Mucosa of rectum (tissue), 2 donors: ENCODE measurements around the gene MDM1.

Source experiments
- H3K27ac ChIP-seq, 2 donors: one replicate each; pipeline ENCODE4 v1.7.0; 2013; ENCODE audit warnings: inconsistent platforms in 2 of 2, low read depth in 2 of 2, low read length in 2 of 2
- H3K27me3 ChIP-seq, 2 donors: one replicate each; pipeline ENCODE4 v1.7.0; 2013; ENCODE audit warnings: low read length in 2 of 2; ENCODE audit not compliant: control insufficient read depth in 2 of 2, insufficient read depth in 2 of 2
- H3K36me3 ChIP-seq, 2 donors: one replicate each; pipeline ENCODE4 v1.7.0; 2013; ENCODE audit warnings: low read length in 2 of 2; ENCODE audit not compliant: control insufficient read depth in 2 of 2, insufficient read depth in 2 of 2
- H3K4me1 ChIP-seq, 2 donors: one replicate each; pipeline ENCODE4 v1.7.0; 2013; ENCODE audit warnings: low read length in 2 of 2, mild to moderate bottlenecking in 1 of 2; ENCODE audit not compliant: control insufficient read depth in 2 of 2, insufficient read depth in 2 of 2
- H3K4me3 ChIP-seq, 2 donors: one replicate each; pipeline ENCODE4 v1.7.0; 2013; ENCODE audit warnings: low read length in 2 of 2
- H3K9ac ChIP-seq, 2 donors: one replicate each; pipeline ENCODE4 v1.7.0; 2013; ENCODE audit warnings: low read length in 2 of 2, low read depth in 1 of 2, mild to moderate bottlenecking in 1 of 2
- H3K9me3 ChIP-seq, 2 donors: one replicate each; pipeline ENCODE4 v1.7.0; 2013; ENCODE audit warnings: low read length in 2 of 2; ENCODE audit not compliant: control insufficient read depth in 2 of 2
- donor health status: healthy.
- donor health status: Normal muscosa, but diverticular disease.

The MDM1 gene

DNA sequence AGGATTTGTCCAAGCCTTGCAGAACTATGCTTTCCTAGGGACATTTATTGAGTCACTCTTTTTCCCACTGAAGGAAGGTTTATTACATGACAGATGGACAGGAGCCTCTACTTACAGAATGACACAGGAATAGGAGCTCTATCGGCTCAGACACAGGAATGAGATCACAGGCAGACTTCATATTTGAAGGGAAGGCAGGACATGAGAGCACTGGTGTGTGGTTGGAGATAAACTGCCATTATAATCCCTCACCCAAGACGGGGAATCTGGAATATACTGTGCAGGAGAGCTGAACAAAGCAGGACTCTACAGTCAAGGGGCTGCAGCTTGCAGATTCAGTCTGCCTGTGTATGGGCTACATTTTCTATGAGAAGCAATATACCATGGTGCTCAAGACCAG lies 51.9 kb downstream of the MDM1 start:
- H3K36me3 ChIP-seq = no peaks in the 10 kb centered on the region
- H3K9me3 ChIP-seq = no peaks in the 10 kb centered on the region
- no peak overlapping the region for H3K4me3 ChIP-seq
- no peak overlapping the region for H3K27ac ChIP-seq
- no peaks in the 10 kb centered on the region for H3K4me1 ChIP-seq
- no peaks in the 10 kb centered on the region for H3K27me3 ChIP-seq
- no peak overlapping the region for H3K9ac ChIP-seq

DNA sequence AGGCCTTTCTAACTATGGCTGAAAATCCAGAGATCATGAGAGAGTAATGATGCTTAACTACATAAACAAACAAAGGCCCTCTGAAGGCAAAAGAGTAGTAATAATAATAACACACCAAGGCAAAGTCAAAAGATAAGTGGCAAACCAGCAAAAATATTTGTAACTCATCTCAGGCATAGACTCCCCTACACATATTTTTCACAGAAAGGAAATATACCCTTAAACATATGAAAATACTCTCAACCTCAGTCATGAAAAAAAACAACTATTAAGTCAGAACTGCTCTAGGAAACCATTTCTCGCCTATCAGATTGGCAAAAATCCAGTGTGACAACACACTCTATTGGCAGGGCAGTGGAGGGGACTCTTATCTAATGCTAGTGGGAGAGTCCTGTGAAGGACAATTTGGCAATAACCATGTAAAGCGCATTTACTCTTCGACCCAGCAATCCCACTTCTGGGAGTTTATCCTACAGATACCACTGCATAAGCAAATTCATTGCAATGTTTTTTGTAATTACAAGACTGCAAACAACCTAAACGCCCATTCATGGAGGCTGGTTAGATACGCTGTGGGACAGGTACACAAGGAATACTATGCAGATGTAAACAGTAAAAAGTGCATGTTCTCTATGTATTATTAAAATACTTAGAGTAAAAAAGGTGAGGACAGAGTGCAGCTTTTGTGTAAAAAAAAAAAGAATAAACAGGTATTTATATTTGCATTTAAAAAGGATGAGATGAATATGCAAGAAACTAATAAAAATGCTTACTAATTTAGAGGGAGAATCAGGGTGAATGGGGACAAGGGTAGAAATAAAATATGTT lies 52.7 kb downstream of the MDM1 start:
- Histone ChIP-seq H3K36me3 (no peaks in the 10 kb centered on the region), H3K27ac (no peak overlapping the region), H3K9ac (no peak overlapping the region), H3K4me1 (no peaks in the 10 kb centered on the region), H3K27me3 (no peaks in the 10 kb centered on the region), H3K4me3 (no peak overlapping the region), H3K9me3 (no peaks in the 10 kb centered on the region)

DNA sequence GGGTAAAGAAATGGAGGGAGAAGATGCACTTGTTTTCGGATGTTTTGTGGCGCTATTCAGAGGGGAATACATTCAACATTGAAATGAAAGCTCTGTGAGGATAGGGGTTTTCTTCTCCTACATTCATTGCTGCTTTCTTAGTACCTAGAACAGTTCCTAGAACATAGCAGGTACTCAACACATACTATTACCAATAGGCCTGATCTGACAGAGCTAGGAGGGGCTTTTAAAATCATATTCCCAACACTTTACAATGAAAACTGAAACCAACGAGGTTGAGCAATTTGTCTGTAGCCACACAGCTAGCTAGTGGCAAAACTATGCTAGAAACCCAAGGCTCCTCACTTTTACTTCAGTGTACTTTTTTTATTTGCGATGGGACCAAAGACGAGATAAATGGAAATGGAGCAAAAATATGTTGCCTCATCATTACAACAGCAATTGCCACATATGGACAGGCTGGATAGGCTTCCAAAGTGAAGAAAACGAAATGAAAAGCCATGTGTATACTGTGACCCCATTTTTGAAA lies 55.7 kb downstream of the MDM1 start:
- Histone ChIP-seq H3K9me3 (no peaks in the 10 kb centered on the region), H3K27me3 (no peaks in the 10 kb centered on the region), H3K4me3 (no peak overlapping the region), H3K4me1 (no peaks in the 10 kb centered on the region), H3K9ac (no peak overlapping the region), H3K27ac (no peak overlapping the region), H3K36me3 (no peaks in the 10 kb centered on the region)

DNA sequence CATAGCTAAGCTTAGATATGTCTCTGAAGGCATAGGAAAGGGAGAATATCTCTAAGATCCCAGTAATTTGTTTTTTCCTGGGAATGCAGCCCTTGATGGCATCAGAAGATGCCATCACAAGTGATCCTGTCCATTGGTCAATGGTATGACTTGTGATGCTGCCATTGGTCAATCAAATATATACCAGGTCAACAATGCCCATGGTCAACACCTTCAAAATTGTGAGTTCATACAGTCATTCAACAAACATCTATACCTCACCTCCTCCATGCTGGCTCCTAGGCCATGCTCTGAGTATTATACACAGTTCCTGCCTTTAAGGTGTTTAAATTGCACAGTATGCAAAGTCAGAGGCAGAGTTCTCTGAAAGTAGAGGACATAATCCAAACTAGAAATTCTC lies 59.4 kb downstream of the MDM1 start:
- no peak overlapping the region for H3K9ac ChIP-seq
- no peak overlapping the region for H3K4me3 ChIP-seq
- no peaks in the 10 kb centered on the region for H3K4me1 ChIP-seq
- no peak overlapping the region for H3K27ac ChIP-seq
- H3K9me3 ChIP-seq = no peaks in the 10 kb centered on the region
- H3K36me3 ChIP-seq = no peaks in the 10 kb centered on the region
- H3K27me3 ChIP-seq = no peaks in the 10 kb centered on the region

DNA sequence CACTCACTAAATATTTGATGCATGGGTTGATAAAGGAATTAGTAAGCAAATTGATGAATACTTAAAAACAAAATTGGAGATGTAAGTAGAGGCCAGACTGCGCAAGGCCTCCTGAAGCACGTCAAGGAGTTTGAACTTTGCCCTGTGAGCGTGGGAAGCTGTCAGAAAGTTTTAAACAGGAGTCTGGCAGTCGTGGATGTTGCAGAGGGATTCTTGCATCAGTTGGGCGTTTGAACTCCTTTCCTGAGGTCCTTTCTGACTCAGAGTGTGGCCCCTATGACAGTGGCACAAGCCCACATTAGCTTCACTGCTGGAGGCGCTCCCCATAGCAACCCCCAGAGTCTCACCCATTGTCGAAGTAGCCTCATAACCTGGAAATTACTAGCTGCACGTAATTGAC lies 60.8 kb downstream of the MDM1 start:
- Histone ChIP-seq H3K27me3 (no peaks in the 10 kb centered on the region), H3K9ac (no peak overlapping the region), H3K9me3 (no peaks in the 10 kb centered on the region), H3K27ac (no peak overlapping the region), H3K4me3 (no peak overlapping the region), H3K36me3 (no peaks in the 10 kb centered on the region), H3K4me1 (no peaks in the 10 kb centered on the region)

DNA sequence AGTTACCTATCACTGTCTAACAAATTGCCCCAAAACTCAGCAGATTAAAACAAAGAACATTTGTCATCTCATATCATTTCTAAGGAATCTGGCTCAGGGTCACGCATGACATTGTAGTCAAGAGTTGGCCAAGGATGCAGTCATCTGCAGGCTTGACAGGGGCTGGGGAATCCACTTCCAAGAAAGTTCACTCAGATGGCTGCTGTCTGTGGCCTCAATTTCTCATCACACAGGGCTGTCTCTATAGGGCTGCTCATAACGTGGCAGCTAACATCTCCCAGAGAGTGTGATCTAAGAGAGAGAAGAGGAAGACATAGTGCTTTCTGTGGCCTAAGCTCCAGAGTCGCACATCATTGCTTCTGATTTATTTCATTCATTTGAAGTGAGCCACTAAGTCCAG lies 61.8 kb downstream of the MDM1 start:
- Histone ChIP-seq H3K36me3 (no peaks in the 10 kb centered on the region), H3K27ac (no peak overlapping the region), H3K4me1 (no peaks in the 10 kb centered on the region), H3K9me3 (no peaks in the 10 kb centered on the region), H3K9ac (no peak overlapping the region), H3K4me3 (no peak overlapping the region), H3K27me3 (no peaks in the 10 kb centered on the region)

DNA sequence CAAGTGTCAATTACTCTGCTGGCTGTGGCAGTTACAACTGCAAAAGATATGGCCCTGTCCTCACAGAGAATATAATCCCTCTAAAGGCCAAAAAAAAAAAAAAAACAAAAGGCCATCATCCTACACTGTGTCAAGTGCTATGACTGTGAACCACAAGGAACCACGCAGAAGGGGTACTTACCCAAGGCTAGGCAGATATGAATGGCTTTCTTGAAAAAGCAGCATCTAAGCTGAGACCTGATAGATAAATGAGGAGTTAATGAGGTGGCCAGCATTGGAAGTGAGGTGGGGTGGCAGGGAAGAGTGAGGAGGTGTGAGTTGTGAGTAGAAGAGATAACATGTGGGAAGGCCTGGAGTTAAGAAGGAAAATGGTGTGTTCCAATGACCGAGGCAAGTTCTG lies 62.4 kb downstream of the MDM1 start:
- Histone ChIP-seq H3K27ac (no peak overlapping the region), H3K4me1 (no peaks in the 10 kb centered on the region), H3K9ac (no peak overlapping the region), H3K27me3 (no peaks in the 10 kb centered on the region), H3K4me3 (no peak overlapping the region), H3K36me3 (no peaks in the 10 kb centered on the region), H3K9me3 (no peaks in the 10 kb centered on the region)

DNA sequence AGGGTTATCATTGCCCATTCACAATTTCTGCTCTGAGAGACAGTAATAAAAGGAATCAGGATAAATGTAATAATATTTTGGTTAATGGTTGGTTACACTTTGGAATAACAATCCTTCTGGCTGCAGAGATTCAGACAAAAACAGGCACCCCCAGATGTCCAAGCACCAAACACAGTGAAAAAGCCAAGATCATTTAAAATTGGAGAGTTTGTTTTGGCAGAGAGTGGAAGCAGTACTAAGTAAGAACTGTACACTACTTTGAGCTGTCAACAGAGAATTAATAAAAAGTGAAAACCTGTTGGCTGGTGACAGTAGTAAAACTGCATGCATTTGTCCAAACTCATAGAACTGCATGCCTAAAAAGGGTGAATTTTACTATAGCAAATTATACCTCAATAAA lies 63.2 kb downstream of the MDM1 start:
- Histone ChIP-seq H3K9ac (no peak overlapping the region), H3K36me3 (no peaks in the 10 kb centered on the region), H3K9me3 (no peaks in the 10 kb centered on the region), H3K27ac (no peak overlapping the region), H3K4me1 (no peaks in the 10 kb centered on the region), H3K27me3 (no peaks in the 10 kb centered on the region), H3K4me3 (no peak overlapping the region)

DNA sequence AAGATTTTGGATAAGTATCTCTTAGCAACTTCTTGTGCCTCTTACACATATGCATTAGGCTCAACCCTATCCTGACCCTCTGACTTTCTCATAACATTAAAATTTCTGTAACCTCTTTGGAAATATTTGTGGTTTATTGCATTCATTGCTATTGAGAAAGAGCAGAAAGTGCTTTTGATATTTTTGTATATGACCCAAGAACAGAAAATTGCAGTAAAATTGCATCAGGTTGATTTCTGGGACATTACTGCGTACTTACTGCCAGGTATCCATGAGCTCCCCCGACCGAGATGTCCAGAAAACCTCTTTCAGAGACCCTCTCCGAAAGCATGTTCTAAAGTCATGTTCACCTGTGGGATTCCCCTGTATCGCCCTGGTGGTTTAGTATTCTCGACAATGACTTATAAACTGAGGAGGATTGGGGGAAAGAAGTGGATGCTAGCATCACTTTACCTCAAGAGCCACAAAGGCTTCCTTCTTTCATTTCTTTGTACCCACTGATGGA lies 64.2 kb downstream of the MDM1 start:
- Histone ChIP-seq H3K4me1 (no peaks in the 10 kb centered on the region), H3K27ac (no peak overlapping the region), H3K9ac (no peak overlapping the region), H3K36me3 (no peaks in the 10 kb centered on the region), H3K9me3 (no peaks in the 10 kb centered on the region), H3K4me3 (no peak overlapping the region), H3K27me3 (no peaks in the 10 kb centered on the region)

DNA sequence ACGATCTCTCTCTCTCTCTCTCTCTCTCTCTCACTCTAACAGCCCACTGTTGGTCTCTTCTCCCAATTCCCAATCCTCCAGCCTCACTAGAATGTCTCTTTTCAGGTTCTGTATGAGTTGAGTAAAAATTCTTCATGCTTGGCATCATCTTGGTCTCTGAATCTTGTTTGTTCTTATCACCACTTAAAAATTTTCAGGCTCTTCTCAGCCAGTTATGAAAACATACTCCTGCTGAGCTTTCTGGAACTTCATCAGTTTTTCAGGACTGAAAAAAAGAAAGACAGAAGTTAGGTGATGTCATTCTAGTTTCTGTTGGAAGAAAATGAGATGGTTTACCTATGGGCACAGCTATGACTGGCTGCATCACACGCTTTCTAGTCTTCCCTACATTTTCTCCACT lies 67.3 kb downstream of the MDM1 start:
- Histone ChIP-seq H3K27ac (no peak overlapping the region), H3K9ac (no peak overlapping the region), H3K4me1 (no peaks in the 10 kb centered on the region), H3K36me3 (no peaks in the 10 kb centered on the region), H3K4me3 (no peak overlapping the region), H3K27me3 (no peaks in the 10 kb centered on the region), H3K9me3 (no peaks in the 10 kb centered on the region)
